Body of pancreas (tissue), 4 donors: ENCODE measurements around the gene TAF8.

Source experiments
- POLR2A ChIP-seq, 3 donors: fragments of 450-650 bp; IDR thresholded peaks; one replicate each; pipeline ENCODE4 v1.6.1; 2016; ENCODE audit warnings: antibody characterized with exemption in 3 of 3, mild to moderate bottlenecking in 2 of 3
- TF ChIP-seq, protein P1 (sequence below), 7 experiments: fragments of 450-650 bp in 4 of 7; fragments of 200-600 bp in 3 of 7; sonication (generic) in 3 of 7; IDR thresholded peaks; one replicate each; pipeline ENCODE4 v1.5.1; 2016 to 2019; ENCODE audit warnings: antibody characterized with exemption in 7 of 7

DNA sequence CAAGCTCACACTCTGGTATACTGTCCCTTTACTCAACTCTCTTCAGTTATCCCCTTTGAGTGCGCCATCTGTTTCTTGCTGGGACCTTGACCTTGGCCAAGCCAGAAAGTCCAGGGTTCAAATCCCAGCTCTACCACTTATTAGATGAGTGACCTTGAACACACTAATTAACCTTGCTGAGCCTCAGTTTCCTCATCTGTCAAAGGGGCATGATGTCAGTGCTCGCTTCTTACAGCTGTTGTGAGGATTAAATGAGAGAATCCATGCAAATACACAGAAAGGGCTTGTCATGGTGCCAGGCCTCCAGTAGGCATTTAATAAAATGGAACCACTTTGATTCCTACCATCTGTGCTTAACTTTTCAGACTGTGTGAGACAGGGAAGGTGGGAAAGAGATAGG is 57.7 kb downstream of the TAF8 start:
- TF ChIP-seq, protein P1, sequence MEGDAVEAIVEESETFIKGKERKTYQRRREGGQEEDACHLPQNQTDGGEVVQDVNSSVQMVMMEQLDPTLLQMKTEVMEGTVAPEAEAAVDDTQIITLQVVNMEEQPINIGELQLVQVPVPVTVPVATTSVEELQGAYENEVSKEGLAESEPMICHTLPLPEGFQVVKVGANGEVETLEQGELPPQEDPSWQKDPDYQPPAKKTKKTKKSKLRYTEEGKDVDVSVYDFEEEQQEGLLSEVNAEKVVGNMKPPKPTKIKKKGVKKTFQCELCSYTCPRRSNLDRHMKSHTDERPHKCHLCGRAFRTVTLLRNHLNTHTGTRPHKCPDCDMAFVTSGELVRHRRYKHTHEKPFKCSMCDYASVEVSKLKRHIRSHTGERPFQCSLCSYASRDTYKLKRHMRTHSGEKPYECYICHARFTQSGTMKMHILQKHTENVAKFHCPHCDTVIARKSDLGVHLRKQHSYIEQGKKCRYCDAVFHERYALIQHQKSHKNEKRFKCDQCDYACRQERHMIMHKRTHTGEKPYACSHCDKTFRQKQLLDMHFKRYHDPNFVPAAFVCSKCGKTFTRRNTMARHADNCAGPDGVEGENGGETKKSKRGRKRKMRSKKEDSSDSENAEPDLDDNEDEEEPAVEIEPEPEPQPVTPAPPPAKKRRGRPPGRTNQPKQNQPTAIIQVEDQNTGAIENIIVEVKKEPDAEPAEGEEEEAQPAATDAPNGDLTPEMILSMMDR (IDR thresholded peaks at IDR 0.05), result no peak
- no peak for TF ChIP-seq POLR2A (IDR thresholded peaks at IDR 0.05)
